UCSD-AML1 (cell line): ENCODE results near the gene NXPH4.

ENCODE experiments used
- DNase-seq: peaks from one replicate; lab custom pipeline; 2025; ENCODE audit not compliant: unreplicated experiment; lab: John Stamatoyannopoulos, UW

Gene NXPH4

DNA sequence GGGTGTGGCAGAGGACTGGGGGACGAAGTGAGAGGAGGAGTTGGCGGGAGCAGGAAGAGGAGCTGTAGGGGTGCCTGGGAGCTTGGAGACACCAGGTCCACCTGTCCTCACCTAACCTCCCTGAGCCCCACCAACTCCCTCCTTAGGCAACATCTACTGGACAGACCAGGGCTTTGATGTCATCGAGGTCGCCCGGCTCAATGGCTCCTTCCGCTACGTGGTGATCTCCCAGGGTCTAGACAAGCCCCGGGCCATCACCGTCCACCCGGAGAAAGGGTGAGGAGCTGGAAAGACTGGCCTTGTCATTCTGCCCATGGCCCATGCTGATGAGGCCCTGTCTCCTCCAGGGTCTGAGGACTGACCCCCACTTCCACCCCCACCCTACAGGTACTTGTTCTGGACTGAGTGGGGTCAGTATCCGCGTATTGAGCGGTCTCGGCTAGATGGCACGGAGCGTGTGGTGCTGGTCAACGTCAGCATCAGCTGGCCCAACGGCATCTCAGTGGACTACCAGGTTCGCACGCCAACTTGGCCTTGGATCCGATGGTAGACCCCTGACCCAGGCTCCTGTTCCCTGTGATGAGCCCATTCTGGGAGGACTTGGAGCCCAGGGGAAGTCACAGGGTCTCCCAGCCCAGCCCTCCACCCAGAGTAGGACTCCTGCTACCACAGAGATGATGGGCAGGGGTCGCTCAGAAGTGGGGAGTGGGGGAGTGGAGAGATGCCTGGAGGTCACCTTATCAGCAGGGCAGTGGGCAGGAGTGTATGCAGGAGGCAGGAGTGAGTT, 32.5 kb upstream of the NXPH4 start:
- DNase-seq, result no peak

DNA sequence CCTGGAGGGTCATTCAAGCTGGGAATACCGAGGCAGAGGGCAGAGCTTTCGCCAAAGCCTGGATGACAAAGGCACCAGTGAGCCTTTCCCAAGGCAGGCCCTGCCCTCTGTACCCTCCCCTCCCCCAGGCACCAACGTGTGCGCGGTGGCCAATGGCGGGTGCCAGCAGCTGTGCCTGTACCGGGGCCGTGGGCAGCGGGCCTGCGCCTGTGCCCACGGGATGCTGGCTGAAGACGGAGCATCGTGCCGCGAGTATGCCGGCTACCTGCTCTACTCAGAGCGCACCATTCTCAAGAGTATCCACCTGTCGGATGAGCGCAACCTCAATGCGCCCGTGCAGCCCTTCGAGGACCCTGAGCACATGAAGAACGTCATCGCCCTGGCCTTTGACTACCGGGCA, 31.2 kb upstream of the NXPH4 start:
- no peak for DNase-seq

DNA sequence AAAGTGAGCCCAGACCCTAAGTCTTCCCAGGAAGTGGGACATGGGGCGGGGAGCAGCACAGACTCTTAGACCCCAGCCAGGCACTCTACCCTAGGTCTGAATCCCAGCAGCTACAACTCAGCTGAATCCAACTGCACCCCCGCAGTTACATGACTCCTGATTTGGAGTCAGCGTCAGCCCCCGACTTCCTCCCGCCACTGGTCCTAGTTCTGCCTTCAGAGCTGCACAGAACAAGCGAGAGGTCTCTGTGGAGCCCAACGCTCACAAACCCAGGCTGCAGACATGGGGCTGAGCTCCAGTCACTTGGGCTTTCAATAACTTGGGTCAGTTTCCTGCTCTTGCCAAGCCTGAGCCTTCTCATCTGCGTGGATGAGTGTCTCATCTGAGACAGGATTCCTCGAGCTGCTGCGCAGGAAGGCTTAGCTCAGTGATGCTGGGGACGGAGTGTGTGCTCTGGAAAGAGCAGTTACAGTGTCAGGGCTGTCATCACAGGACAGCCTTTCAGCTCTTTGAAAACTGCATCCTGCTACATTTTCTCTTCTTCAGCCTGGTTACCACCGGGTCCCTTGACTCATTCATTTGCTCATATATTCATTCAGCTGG, 30.6 kb upstream of the NXPH4 start:
- no peak for DNase-seq

DNA sequence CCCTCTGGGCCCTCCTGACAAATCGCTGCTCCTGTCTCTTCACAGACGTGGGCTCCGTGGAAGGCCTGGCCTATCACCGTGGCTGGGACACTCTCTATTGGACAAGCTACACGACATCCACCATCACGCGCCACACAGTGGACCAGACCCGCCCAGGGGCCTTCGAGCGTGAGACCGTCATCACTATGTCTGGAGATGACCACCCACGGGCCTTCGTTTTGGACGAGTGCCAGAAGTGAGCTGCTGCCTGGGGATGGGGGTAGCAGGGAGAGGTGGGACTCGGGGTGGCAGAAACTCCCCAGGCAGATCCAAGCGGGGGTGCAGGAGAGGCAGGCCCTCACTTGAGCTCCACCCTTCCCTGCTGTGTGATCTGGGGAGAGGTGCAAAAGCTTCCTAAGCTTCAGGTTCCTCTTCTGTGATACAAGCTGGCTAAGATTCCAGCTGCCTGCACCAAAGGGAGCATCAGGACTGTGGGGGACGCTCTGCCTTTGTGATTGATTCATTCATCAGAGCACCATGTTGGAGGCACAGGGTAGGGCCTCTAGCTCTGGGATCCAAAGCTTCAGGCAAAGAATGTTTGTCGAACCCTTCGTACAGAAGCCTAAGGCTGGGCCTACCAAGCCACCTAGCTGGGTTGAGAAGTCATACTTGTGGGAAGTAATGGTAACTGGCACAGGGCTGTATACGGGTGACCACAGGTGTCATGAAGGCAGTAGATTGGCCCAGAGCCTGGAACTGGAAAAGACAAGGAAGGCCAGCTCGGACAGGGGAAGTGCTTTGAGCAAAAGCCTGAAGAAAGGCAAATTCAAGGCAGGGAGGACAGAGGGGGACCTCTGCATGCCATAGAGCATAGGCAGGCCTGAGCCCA, 29.1 kb upstream of the NXPH4 start:
- DNase-seq, result no peak

DNA sequence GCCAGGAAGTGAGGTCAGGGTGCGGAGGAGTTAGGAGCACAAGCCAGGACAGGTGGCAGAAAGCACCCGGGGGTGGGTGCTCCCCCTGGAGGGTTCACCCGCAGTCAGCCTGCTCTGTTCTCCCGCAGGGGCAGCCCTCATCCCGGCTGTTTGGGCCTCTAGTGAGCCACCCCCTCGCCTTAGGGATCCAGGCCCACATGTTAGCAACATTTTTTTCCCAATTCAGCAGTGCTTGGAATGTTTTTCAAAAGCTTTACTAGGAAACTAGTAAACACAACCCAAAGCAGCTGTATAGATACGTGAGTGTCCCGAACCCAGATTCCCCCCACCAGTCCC, 28.5 kb upstream of the NXPH4 start:
- DNase-seq, result no peak

DNA sequence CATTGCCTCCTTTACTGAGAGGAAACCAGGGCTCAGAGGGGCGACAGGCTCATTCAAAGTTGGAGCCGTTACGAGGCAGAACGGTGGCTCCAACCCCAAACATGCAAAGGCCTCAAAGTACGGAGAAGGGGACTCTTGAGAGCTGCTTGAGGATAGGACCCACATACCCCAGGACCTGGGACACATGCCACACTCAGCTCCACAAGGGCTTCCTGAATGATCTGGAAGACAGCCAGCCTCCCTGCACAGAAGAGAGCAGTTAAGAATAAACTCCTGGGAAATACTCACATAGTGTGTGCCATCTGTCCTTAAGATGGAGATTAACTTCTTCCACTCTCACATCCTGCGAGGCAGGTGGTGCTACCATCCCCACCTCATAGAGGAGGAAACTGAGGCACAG, 26.6 kb upstream of the NXPH4 start:
- DNase-seq, result no peak

DNA sequence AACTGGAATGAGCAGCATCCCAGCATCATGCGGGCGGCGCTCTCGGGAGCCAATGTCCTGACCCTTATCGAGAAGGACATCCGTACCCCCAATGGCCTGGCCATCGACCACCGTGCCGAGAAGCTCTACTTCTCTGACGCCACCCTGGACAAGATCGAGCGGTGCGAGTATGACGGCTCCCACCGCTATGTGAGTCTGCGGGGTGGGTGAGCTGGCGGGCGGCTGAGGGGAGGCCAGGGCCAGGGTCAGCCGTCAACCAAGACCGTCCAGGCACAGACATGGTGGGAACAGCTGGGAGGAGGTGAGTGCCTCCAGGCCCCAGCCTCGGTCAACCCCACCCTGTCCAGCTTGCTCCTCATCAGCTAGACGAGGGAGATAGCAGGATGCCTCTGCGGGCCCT, 25.8 kb upstream of the NXPH4 start:
- no peak for DNase-seq

DNA sequence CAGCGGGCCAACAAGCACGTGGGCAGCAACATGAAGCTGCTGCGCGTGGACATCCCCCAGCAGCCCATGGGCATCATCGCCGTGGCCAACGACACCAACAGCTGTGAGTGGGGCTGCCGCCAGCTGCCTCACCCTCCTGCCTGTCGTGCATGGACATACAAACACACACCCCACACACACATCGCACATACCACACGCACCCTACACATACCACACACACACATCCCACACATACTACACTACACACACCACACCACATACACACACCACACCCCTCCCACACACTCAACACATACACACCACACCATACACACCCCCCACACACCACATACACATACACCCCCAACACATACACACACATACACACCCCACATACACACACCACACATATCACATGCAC, 25.2 kb upstream of the NXPH4 start:
- no peak for DNase-seq

DNA sequence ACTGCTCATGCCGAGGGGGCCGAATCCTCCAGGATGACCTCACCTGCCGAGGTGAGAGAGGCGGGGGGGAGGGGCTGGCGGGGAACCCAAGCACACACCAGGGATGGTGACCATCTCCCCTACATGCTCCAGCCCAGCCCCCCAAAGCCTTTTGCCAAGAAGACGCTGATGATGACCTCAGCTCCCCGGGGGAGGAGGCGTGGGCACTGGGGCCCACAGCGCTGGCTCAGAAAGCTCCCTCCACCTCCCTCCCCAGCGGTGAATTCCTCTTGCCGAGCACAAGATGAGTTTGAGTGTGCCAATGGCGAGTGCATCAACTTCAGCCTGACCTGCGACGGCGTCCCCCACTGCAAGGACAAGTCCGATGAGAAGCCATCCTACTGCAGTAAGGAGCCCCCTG, 23.7 kb upstream of the NXPH4 start:
- DNase-seq, result no peak

DNA sequence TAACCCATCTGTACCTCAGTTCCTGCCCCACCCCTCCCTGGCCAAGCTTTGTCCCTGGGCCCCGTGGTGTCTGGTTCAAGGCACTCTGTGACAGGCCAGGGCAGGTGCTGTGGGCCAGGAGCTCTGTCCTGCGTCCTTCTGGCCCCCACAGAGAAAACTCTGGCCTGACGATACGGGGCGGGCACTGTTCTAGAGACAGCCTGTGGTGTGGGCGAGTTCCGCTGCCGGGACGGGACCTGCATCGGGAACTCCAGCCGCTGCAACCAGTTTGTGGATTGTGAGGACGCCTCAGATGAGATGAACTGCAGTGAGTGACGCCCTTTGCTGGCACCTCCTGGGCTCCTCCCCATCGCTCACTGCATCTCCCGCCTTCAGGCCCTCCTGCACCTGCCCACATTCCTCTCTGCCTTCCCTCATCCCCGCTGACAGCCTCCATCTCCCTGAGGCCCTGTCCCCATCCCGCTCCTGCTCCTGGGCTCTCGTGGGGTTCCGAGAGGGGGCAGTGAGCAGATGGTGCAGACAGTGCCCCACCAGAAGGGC, 22.8 kb upstream of the NXPH4 start:
- no peak for DNase-seq

DNA sequence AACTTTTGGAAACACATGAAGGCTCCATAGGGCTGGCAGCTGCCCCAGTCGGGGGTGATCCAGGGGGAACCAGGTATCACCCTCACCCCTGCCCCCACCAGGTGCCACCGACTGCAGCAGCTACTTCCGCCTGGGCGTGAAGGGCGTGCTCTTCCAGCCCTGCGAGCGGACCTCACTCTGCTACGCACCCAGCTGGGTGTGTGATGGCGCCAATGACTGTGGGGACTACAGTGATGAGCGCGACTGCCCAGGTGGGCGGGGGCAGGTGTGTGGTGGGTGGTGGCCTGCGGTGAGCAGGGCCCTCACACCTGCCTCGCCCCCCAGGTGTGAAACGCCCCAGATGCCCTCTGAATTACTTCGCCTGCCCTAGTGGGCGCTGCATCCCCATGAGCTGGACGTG, 22.3 kb upstream of the NXPH4 start:
- DNase-seq, result no peak

DNA sequence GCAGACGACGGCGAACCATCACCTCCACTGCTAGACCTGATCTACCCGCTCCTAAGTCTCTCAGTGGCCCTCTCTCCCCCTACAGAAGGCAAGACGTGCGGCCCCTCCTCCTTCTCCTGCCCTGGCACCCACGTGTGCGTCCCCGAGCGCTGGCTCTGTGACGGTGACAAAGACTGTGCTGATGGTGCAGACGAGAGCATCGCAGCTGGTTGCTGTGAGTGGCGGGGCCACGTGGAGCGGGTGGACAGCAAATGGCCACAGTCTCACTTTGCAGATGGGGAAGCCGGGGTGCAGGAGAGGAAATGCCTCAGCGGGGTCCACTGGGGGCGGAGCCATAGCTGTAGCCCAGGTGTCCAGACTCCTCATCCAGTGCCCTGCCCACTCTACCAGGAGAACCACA, 21.4 kb upstream of the NXPH4 start:
- DNase-seq, result no peak

DNA sequence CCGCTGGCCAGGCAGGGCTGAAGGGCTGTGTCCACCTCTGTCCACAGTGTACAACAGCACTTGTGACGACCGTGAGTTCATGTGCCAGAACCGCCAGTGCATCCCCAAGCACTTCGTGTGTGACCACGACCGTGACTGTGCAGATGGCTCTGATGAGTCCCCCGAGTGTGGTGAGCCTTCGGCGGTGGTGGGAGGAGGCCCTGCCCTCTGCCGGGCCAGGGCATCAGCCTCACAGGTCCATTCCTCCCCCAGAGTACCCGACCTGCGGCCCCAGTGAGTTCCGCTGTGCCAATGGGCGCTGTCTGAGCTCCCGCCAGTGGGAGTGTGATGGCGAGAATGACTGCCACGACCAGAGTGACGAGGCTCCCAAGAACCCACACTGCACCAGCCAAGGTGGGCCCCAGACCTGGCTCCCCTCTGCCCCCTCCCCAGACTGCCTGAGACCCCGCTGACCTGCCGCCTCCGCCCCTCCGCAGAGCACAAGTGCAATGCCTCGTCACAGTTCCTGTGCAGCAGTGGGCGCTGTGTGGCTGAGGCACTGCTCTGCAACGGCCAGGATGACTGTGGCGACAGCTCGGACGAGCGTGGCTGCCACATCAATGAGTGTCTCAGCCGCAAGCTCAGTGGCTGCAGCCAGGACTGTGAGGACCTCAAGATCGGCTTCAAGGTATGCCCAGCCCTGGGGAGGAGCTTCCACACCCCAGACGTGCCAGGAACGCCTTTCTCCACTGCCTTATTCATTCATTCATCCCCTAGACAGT, 20.8 kb upstream of the NXPH4 start:
- peak; percentile 61 for DNase-seq

DNA sequence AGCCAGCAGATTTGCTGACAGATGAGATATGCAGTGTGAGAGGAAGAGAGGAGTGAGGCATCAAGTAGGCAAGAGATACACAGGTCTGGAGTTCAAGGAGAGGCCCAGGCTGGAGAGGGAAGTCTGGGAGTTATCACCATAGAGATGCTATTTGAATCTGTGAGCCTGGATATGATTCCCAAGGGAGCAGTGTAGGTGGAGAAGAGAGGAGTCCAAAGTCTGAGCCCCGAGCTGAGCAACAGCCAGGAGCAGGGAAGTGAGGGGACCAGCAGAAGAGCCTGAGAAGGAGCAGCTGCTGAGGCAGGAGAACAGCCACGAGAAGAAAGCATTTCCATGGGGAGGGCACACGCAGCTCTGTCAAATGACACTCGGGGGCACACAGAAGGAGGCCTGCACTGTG, 20.2 kb upstream of the NXPH4 start:
- DNase-seq, result no peak

DNA sequence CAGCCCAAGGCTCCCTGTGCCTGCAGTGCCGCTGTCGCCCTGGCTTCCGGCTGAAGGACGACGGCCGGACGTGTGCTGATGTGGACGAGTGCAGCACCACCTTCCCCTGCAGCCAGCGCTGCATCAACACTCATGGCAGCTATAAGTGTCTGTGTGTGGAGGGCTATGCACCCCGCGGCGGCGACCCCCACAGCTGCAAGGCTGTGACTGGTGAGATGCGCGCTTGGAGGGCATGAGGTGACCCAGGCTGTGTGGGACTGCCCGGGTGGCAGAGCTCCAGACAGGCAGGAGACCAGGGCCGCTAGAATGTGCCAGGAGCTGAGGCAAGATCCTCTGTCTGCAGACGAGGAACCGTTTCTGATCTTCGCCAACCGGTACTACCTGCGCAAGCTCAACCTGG, 19.6 kb upstream of the NXPH4 start:
- peak; percentile 24 for DNase-seq

DNA sequence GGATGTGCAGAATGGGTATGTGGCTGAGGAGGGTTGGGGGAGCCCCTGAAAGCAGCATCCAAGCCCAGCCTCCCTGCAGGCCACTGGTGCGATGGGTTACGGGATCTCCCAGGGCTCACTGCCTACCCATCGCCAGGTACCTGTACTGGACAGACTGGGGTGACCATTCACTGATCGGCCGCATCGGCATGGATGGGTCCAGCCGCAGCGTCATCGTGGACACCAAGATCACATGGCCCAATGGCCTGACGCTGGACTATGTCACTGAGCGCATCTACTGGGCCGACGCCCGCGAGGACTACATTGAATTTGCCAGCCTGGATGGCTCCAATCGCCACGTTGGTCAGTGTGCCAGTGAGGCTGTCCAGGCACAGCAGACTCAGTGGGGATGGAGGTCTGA, 18.3 kb upstream of the NXPH4 start:
- DNase-seq, result no peak

DNA sequence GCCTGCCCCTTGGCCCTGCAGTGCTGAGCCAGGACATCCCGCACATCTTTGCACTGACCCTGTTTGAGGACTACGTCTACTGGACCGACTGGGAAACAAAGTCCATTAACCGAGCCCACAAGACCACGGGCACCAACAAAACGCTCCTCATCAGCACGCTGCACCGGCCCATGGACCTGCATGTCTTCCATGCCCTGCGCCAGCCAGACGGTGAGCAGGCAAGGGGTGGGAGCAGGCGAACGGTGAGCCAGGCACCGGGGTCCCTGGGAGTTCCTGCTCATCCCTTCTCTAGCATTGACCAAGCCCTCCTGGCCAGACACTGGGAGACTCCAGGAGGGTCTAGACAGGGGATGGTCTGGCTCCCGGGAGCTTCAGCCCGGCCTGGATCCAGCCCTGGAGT, 17.4 kb upstream of the NXPH4 start:
- DNase-seq, result no peak

DNA sequence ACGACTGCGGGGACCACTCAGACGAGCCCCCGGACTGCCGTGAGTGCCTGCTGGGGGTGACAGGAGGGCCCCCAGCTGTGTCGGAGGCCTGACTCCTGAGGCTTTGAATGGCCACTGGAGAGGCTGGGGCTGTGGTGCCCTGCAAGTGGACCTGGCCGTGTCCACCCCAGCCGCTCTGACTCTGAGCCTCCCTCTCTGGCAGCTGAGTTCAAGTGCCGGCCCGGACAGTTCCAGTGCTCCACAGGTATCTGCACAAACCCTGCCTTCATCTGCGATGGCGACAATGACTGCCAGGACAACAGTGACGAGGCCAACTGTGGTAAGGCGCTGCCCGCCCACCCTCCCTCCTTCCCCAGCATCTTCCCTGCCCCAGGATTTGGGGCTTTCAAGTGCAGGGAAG, 16.1 kb upstream of the NXPH4 start:
- DNase-seq, result no peak

DNA sequence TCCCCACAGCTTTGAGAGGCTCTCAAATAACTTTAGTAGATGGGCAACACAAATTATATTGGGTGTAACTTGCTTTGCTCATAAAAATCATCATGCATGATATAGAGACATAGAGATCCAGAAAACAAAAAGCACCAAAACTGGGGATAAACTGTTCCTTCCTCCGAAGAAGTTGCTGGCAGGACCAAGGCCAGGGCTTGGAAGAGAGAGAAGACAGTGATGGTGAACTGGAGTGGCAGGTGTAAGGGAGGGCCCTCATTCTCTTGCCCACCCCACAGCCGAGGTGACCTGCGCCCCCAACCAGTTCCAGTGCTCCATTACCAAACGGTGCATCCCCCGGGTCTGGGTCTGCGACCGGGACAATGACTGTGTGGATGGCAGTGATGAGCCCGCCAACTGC, 15.4 kb upstream of the NXPH4 start:
- no peak for DNase-seq

DNA sequence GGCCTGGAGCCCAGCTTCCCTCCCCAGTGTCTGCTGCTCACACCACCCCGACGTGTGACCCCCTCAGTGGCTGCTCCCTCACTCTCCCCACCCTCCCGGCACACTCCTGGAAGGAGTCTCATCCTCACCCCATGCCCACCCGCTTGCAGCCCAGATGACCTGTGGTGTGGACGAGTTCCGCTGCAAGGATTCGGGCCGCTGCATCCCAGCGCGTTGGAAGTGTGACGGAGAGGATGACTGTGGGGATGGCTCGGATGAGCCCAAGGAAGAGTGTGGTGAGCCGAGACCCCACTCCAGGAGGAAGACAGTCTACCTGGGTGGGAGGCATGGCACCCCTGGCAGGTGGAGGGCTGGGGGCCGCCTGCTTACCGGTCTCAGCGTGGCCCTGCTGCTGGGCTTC, 15.0 kb upstream of the NXPH4 start:
- no peak for DNase-seq

DNA sequence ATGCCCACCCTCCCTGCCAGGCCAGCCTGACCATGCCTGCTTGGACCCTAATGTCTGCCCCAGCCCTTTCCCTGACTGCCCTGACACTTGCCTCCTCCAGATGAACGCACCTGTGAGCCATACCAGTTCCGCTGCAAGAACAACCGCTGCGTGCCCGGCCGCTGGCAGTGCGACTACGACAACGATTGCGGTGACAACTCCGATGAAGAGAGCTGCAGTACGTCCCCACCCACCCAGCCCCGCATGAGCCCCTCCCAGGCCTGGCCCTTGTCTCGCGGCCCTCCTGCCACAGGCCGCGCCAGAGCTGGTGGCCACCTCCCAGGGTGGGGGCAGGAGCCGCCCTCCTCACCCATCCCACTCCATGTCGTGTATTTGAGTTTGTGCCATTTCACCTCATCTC, 14.3 kb upstream of the NXPH4 start:
- DNase-seq, result no peak
